C4-2B (cell line): ENCODE data around the gene COL2A1.

Experiments used
- ZFX ChIP-seq: fragments of 450-650 bp; IDR thresholded peaks from 2 replicates; pipeline ENCODE4 v1.6.1; 2017
- TF ChIP-seq, protein P1 (sequence below): fragments of 450-650 bp; conservative IDR thresholded peaks from 2 replicates; pipeline ENCODE4 v1.5.1; 2017; ENCODE audit warnings: mild to moderate bottlenecking

GRCh38 chr12:48032597-48032996 is 28.3 kb upstream of the COL2A1 start:
- TF ChIP-seq, protein P1, sequence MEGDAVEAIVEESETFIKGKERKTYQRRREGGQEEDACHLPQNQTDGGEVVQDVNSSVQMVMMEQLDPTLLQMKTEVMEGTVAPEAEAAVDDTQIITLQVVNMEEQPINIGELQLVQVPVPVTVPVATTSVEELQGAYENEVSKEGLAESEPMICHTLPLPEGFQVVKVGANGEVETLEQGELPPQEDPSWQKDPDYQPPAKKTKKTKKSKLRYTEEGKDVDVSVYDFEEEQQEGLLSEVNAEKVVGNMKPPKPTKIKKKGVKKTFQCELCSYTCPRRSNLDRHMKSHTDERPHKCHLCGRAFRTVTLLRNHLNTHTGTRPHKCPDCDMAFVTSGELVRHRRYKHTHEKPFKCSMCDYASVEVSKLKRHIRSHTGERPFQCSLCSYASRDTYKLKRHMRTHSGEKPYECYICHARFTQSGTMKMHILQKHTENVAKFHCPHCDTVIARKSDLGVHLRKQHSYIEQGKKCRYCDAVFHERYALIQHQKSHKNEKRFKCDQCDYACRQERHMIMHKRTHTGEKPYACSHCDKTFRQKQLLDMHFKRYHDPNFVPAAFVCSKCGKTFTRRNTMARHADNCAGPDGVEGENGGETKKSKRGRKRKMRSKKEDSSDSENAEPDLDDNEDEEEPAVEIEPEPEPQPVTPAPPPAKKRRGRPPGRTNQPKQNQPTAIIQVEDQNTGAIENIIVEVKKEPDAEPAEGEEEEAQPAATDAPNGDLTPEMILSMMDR: no peak
- TF ChIP-seq ZFX: no peak
